Measurements from ENCODE around the gene LTBP3. TPM values are rescaled to one million over a fixed set of nuclear protein-coding genes. Genes with fewer than 3 reads are reported as not detected.

Gene LTBP3
- total and polyA plus RNA-seq, 2 of the 4 experiments (the other 2 are of a cell fraction), result 6.6 to 145 TPM

DNA sequence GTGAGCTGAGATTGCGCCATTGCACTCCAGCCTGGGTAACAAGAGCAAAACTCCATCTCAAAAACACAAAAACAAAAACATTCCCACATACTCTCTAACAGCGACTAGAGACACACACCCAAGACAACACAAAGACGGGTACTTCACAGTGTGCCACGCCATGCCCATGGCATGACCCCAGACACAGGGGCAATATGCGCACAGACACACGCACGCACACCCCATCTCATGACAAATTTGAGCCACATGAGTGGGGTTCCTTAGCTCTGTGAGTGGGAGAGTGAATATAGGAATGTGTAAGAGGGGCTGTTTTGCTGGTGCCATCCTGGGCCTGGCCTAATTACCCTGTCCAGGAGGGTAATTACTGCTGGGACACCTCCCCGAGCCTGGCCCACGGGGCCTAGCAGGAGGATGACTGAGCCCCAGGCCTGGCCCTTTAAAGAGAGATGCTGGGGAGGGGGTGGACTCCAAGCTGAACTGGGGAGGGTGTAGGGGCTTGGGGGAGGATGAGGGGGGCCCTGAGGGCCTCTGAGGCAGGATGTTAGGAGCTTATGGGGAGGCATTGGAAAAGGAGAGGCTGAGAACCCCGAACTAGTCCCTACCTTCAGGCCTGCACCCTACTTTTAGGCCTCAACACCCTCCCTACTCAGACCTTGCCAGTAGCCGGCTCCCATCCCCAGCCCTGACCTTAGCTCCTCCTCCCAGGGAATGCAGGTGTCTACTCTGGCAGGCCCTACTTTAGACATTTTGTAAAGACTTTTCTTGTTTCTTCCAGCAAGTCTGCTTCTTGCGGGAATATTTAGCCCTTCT, 1.5 kb downstream of the LTBP3 start:
- H3K9me1 ChIP-seq (ENCODE audit: insufficient read depth, low read length), result peaks cover 25% of the 10 kb centered on the region
- no peak for TF ChIP-seq BHLHE40 (IDR thresholded peaks at IDR 0.05; ENCODE audit: low read depth, low read length)
- no peak for TF ChIP-seq RFX5 (IDR thresholded peaks at IDR 0.05; ENCODE audit: low read depth, low read length)
- peak; percentile 29 for TF ChIP-seq CEBPB (IDR thresholded peaks at IDR 0.05; ENCODE audit: low read depth, low read length)
- TF ChIP-seq POLR2A (IDR thresholded peaks at IDR 0.05; ENCODE audit: low read depth, low read length), result no peak
- TF ChIP-seq, protein P1, sequence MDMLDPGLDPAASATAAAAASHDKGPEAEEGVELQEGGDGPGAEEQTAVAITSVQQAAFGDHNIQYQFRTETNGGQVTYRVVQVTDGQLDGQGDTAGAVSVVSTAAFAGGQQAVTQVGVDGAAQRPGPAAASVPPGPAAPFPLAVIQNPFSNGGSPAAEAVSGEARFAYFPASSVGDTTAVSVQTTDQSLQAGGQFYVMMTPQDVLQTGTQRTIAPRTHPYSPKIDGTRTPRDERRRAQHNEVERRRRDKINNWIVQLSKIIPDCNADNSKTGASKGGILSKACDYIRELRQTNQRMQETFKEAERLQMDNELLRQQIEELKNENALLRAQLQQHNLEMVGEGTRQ (IDR thresholded peaks at IDR 0.05; ENCODE audit: low read depth, low read length), result no peak
- TF ChIP-seq, protein P2, sequence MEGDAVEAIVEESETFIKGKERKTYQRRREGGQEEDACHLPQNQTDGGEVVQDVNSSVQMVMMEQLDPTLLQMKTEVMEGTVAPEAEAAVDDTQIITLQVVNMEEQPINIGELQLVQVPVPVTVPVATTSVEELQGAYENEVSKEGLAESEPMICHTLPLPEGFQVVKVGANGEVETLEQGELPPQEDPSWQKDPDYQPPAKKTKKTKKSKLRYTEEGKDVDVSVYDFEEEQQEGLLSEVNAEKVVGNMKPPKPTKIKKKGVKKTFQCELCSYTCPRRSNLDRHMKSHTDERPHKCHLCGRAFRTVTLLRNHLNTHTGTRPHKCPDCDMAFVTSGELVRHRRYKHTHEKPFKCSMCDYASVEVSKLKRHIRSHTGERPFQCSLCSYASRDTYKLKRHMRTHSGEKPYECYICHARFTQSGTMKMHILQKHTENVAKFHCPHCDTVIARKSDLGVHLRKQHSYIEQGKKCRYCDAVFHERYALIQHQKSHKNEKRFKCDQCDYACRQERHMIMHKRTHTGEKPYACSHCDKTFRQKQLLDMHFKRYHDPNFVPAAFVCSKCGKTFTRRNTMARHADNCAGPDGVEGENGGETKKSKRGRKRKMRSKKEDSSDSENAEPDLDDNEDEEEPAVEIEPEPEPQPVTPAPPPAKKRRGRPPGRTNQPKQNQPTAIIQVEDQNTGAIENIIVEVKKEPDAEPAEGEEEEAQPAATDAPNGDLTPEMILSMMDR (conservative IDR thresholded peaks at IDR 0.05; ENCODE audit: low read depth, low read length), result no peak
- TF ChIP-seq, protein P3, sequence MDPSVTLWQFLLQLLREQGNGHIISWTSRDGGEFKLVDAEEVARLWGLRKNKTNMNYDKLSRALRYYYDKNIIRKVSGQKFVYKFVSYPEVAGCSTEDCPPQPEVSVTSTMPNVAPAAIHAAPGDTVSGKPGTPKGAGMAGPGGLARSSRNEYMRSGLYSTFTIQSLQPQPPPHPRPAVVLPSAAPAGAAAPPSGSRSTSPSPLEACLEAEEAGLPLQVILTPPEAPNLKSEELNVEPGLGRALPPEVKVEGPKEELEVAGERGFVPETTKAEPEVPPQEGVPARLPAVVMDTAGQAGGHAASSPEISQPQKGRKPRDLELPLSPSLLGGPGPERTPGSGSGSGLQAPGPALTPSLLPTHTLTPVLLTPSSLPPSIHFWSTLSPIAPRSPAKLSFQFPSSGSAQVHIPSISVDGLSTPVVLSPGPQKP (IDR thresholded peaks at IDR 0.05; ENCODE audit: borderline replicate concordance, low read depth, low read length), result no peak
- TF ChIP-seq NFE2L2 (IDR thresholded peaks at IDR 0.05; ENCODE audit: low read depth, low read length), result no peak
- H3K79me1 ChIP-seq (ENCODE audit: low read depth in 1 of 2, low read length in 2 of 2), result peaks cover 16 to 42% of the 10 kb centered on the region in 2 experiments
- H3K14ac ChIP-seq (replicated peaks; ENCODE audit: low read depth, low read length), result peak overlapping the region; percentile 89
- H2AK5ac ChIP-seq (ENCODE audit: low read depth, low read length), result peak overlapping the region; percentile 96
- H3K9me3 ChIP-seq (ENCODE audit: control insufficient read depth, insufficient read depth, low read length), result no peaks in the 10 kb centered on the region
- peak overlapping the region; percentile 74 for H3K4me3 ChIP-seq (ENCODE audit: insufficient read depth, low read depth, low read length)
- peaks cover 15% of the 10 kb centered on the region for H4K20me1 ChIP-seq (ENCODE audit: insufficient read depth, low read length)
- H4K5ac ChIP-seq (ENCODE audit: low read depth, low read length), result peak overlapping the region; percentile 39
- H4K91ac ChIP-seq (ENCODE audit: insufficient read depth, low read depth, low read length), result peak overlapping the region; percentile 87; the same call in 1 of the 2 replicates
- WGBS, 2 experiments (ENCODE audit: extremely low coverage in 2 of 2, insufficient read length in 1 of 2), result 27% methylated on average over 2 of the region's 12 CpGs; no CpG with 5 or more reads in 1 of the 2 experiments
- 0 out of 3 replicates have a peak overlapping the region, but pooled peaks have one; percentile 62 for H2BK15ac ChIP-seq (ENCODE audit: low read depth, low read length)
- peaks cover 43% of the 10 kb centered on the region for H3K4me1 ChIP-seq (ENCODE audit: control insufficient read depth, insufficient read depth, low read length)
- H2BK20ac ChIP-seq (ENCODE audit: low read depth, low read length), result peak overlapping the region; percentile 38; the same call in 1 of the 2 replicates
- in situ Hi-C loops (cut with MboI; ENCODE audit: low sequenced_read_pairs), result no loop called here
- H3K4me2 ChIP-seq (ENCODE audit: low read depth, low read length), result peak overlapping the region; percentile 81
- no peak overlapping the region for H3K56ac ChIP-seq (ENCODE audit: extremely low read depth, insufficient read depth, low read length)
- H2AK9ac ChIP-seq (replicated peaks; ENCODE audit: low read depth, low read length, poor library complexity), result peak overlapping the region; percentile 97
- ChIA-PET POLR2A (ENCODE audit: unreplicated experiment) (no interaction called here), CTCF (no interaction called here)
- H2BK5ac ChIP-seq (ENCODE audit: low read depth, low read length, poor library complexity, severe bottlenecking), result peak overlapping the region; percentile 72
- H3K27ac ChIP-seq (ENCODE audit: insufficient read depth, low read length), result peak overlapping the region; percentile 77
- intact Hi-C loops (cut with micrococcal nuclease), result loop anchor here (1.0 to 2.0 kb wide), 2 partner anchors 14 to 16 kb away; partner anchors contain the start of gene ZNRD2
- H3K9ac ChIP-seq (ENCODE audit: low read depth, low read length), result peak overlapping the region; percentile 71
- DNase-seq (no peak), ATAC-seq (ENCODE audit: low read depth) (no peak)
- BruUV-seq (replicated peaks), result no TSS peak
- dilution Hi-C loops (cut with HindIII; ENCODE audit: low sequenced_read_pairs, unreplicated experiment), result no loop called here
- peak overlapping the region; percentile 39 to 87; a peak in 1 of 4 replicates for H4K8ac ChIP-seq (ENCODE audit: low read depth in 2 of 2, low read length in 2 of 2)
- peaks cover 10% of the 10 kb centered on the region; the same call in 1 of the 2 replicates for H3K36me3 ChIP-seq (ENCODE audit: control insufficient read depth, insufficient read depth, low read length)
- H2BK120ac ChIP-seq (ENCODE audit: low read depth, low read length), result peak overlapping the region; percentile 60
- H3K27me3 ChIP-seq (ENCODE audit: control insufficient read depth, insufficient read depth, low read length), result no peaks in the 10 kb centered on the region
- H3K23ac ChIP-seq (ENCODE audit: low read depth, low read length), result peak overlapping the region; percentile 85
- peak overlapping the region; percentile 63 for H3K4ac ChIP-seq (ENCODE audit: low read depth, low read length)
- peak overlapping the region; percentile 79 for H2AFZ ChIP-seq (replicated peaks; ENCODE audit: low read length, poor library complexity)
- H3K18ac ChIP-seq (ENCODE audit: low read depth, low read length), result peak overlapping the region; percentile 7

Data from IMR-90 (cell line).